Measurements from ENCODE around the gene MYBPC1.

GRCh38 chr12:101567918-101568317 lies 26.9 kb upstream of the MYBPC1 start:
- TF ChIP-seq CTCF (IDR thresholded peaks at IDR 0.05) (no peak), POLR2A (IDR thresholded peaks at IDR 0.05) (no peak)

Data from adrenal gland (tissue), 5 donors.